Tibial nerve (tissue), 4 donors: Measurements from ENCODE around the gene LRRC75A.

Source experiments
- CTCF ChIP-seq, 5 experiments: fragments of 200-600 bp in 3 of 5; fragments of 450-650 bp in 2 of 5; sonication (generic) in 3 of 5; IDR thresholded peaks; one replicate each; pipeline ENCODE4 v1.5.1; 2016 to 2019; ENCODE audit warnings: antibody characterized with exemption in 5 of 5, mild to moderate bottlenecking in 3 of 5, moderate library complexity in 2 of 5
- EP300 ChIP-seq, 2 donors: sonication (generic); formaldehyde crosslinking; IDR thresholded peaks; one replicate each; pipeline ENCODE4 v1.6.1; 2017; ENCODE audit warnings: antibody characterized with exemption in 2 of 2, mild to moderate bottlenecking in 1 of 2
- POLR2A ChIP-seq, 2 donors: fragments of 450-650 bp; IDR thresholded peaks; one replicate each; pipeline ENCODE4 v1.6.1; 2017; ENCODE audit warnings: antibody characterized with exemption in 2 of 2, mild to moderate bottlenecking in 2 of 2, moderate library complexity in 2 of 2

DNA sequence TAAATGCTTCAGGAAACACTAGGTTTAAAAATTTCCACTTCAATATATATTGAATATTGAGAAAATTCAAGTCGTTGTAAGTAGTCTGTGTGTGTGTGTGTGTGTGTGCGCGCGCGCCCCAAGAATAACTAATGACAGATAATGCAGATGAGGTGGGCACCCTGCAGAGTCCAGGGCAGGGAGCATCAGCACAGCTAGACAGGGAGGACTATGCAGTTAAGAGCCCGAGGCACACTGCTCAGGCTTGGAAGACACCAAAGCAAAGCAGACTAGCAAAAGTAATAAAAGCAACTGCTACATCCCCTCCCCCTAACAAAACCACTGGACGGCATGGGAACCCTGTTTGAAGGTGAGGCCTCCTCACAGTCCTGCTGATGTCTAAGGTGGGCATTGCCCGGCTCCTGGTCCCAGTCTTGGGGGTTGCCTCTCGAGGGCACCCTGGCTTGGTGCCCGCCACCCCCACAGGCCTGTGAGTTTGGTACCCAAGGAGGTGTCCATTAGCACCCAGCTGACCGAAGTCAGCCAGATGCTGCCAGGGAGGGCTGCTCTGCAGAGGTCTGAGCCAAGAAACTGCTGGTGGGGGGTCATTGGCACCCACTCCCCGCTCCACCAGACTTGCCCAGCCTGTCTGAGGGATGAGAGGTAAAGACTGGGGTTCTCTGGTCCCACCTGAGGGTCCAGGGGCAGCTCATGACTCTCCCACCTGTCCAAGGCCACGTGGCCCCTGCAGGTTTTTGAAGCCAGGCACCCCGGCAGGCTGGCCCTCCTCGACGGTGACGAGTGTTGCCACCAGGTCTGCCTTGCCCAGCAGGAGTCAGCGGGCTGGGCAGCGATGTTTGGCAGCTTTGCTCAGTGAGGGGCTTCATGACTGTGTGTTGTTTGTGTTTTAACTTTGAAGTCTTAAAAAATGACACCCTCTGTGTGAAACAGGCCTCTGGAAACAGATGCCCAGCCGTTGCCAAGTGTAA lies 18.7 kb downstream of the LRRC75A start:
- TF ChIP-seq CTCF (IDR thresholded peaks at IDR 0.05) = no peak
- TF ChIP-seq EP300 (IDR thresholded peaks at IDR 0.05) = no peak
- no peak for TF ChIP-seq POLR2A (IDR thresholded peaks at IDR 0.05)
